Activated CD4-positive, alpha-beta T cell treated with anti-CD3 and anti-CD28 coated beads for 36 hours (primary cell): ENCODE data around the gene ZFR. TPM values are rescaled to one million over a fixed set of nuclear protein-coding genes. Genes with fewer than 3 reads are reported as not detected.
"Not testable (repeated sequence)": the region's sequence is repeated elsewhere in the genome, so short reads cannot be mapped to it uniquely, and the experiment has no call there.

Source experiments
- ATAC-seq: fragments of 200-7000 bp; cut with Tn5 transposase; one replicate; pipeline ENCODE4 v1.10.0; 2021; ENCODE audit warnings: mild to moderate bottlenecking, moderate library complexity
- CTCF ChIA-PET: fragments of 350-600 bp; sonication (Branson Sonifier 250); formaldehyde crosslinking; loops from one replicate; lab custom pipeline; 2021; ENCODE audit warnings: antibody characterized with exemption; lab: Charles Lee
- POLR2A ChIA-PET: fragments of 350-600 bp; sonication (Branson Sonifier 250); formaldehyde crosslinking; loops from one replicate; lab custom pipeline; 2021; ENCODE audit warnings: antibody characterized with exemption, inconsistent platforms; lab: Charles Lee
- DNase-seq: peaks from one replicate; pipeline ENCODE4 v3.0.0-alpha.2; 2020
- H3K27ac Mint-ChIP-seq: one replicate; pipeline ENCODE4 v1.8.0; 2021; ENCODE audit warnings: mixed read lengths
- H3K27me3 Mint-ChIP-seq: one replicate; pipeline ENCODE4 v1.8.0; 2021; ENCODE audit warnings: mixed read lengths
- H3K36me3 Mint-ChIP-seq: one replicate; pipeline ENCODE4 v1.8.0; 2021; ENCODE audit warnings: low read depth, mixed read lengths
- H3K4me1 Mint-ChIP-seq: one replicate; pipeline ENCODE4 v1.8.0; 2021; ENCODE audit warnings: mixed read lengths
- H3K4me3 Mint-ChIP-seq: one replicate; pipeline ENCODE4 v1.8.0; 2021; ENCODE audit warnings: mild to moderate bottlenecking, moderate library complexity, mixed read lengths
- H3K9me3 Mint-ChIP-seq: one replicate; pipeline ENCODE4 v1.8.0; 2021; ENCODE audit warnings: low read depth, mixed read lengths
- intact Hi-C, 2 experiments: fragments of 100-400 bp; cut with DNase I in 1 of 2; cut with micrococcal nuclease in 1 of 2; formaldehyde crosslinking; loops; one replicate each; pipeline versions ENCODE4 v1.14.2 to v1.15.1; 2022 to 2024; cut with DNase I, micrococcal nuclease
- total RNA-seq, 2 experiments: library from RNA; stranded (reverse); gene quantifications; one replicate each; pipeline ENCODE4 v1.2.3, GENCODE V29; 2021

ZFR gene
- total RNA-seq, 2 experiments from 2014 or later: 60.6 to 81.4 TPM

- no peak overlapping the region for H3K27ac Mint-ChIP-seq
- ChIA-PET CTCF (interaction anchor here (1.0 to 1.8 kb wide), 7 partner anchors 15 to 199 kb away, joined by 3 to 5 read pairs (median 3); no protein-coding TSS in a partner anchor), POLR2A (no interaction called here)
- H3K4me1 Mint-ChIP-seq: peaks cover 2% of the 10 kb centered on the region
- no peaks in the 10 kb centered on the region for H3K9me3 Mint-ChIP-seq
- H3K4me3 Mint-ChIP-seq: no peak overlapping the region
- peaks cover 44% of the 10 kb centered on the region for H3K36me3 Mint-ChIP-seq
- H3K27me3 Mint-ChIP-seq: no peaks in the 10 kb centered on the region
- intact Hi-C loops: loop anchor here in 1 of 2 experiments (10.0 kb wide), 1 partner anchor 1041 kb away; no protein-coding TSS in a partner anchor
- DNase-seq: no peak
- no peak for ATAC-seq
Measured at GRCh38 chr5:32413466-32414263, 30.9 kb downstream of the ZFR start.

GRCh38 chr5:32410630-32411029, 33.9 kb downstream of the ZFR start:
- no peak for ATAC-seq
- intact Hi-C loops: loop anchor here in 1 of 2 experiments (10.0 kb wide), 1 partner anchor 1044 kb away; no protein-coding TSS in a partner anchor
- ChIA-PET CTCF (interaction anchor here (0.6 to 1.4 kb wide), 6 partner anchors 10 to 179 kb away, joined by 3 to 4 read pairs (median 3); no protein-coding TSS in a partner anchor), POLR2A (interaction anchor here (0.7 kb wide), 1 partner anchor 1080 kb away, joined by 3 read pairs; no protein-coding TSS in a partner anchor)
- no peak overlapping the region for H3K4me3 Mint-ChIP-seq
- no peak for DNase-seq
- H3K27ac Mint-ChIP-seq: no peak overlapping the region
- no peaks in the 10 kb centered on the region for H3K9me3 Mint-ChIP-seq
- no peaks in the 10 kb centered on the region for H3K27me3 Mint-ChIP-seq
- H3K36me3 Mint-ChIP-seq: peaks cover 36% of the 10 kb centered on the region
- H3K4me1 Mint-ChIP-seq: peaks cover 2% of the 10 kb centered on the region

GRCh38 chr5:32406650-32407049, 37.9 kb downstream of the ZFR start:
- ChIA-PET CTCF (interaction anchor here (0.8 to 1.9 kb wide), 4 partner anchors 10 to 204 kb away, joined by 3 to 4 read pairs (median 4); no protein-coding TSS in a partner anchor), POLR2A (no interaction called here)
- H3K4me3 Mint-ChIP-seq: no peak overlapping the region

DNA sequence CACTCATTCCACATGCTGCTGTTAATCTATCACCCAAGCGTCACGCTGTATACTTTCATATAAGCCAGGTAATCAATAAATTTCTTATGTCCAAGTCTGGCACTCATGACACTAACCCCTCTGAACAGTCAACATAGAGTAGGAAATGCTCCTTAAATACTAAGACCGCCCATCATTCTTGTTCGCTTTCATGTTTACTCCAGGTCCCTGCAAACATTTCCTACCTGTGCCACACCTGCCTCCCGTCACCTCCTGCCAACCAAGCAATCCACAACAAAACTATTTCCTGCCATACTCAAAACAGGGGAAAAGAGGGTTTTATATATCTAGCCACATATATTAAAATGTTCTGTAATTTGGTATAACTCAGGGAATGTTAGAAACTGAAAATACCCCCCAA, 39.0 kb downstream of the ZFR start:
- H3K27ac Mint-ChIP-seq: peak overlapping the region; percentile 1
- intact Hi-C loops: no loop called here
- peaks cover 46% of the 10 kb centered on the region for H3K36me3 Mint-ChIP-seq
- ChIA-PET CTCF (interaction anchor here (0.7 to 1.2 kb wide), 2 partner anchors 15 to 75 kb away, joined by 3 read pairs; no protein-coding TSS in a partner anchor), POLR2A (interaction anchor here (0.5 kb wide), 1 partner anchor 30 kb away, joined by 4 read pairs; no protein-coding TSS in a partner anchor)
- ATAC-seq (no peak), DNase-seq (no peak)
- H3K4me3 Mint-ChIP-seq: no peak overlapping the region
- H3K9me3 Mint-ChIP-seq: no peaks in the 10 kb centered on the region
- H3K27me3 Mint-ChIP-seq: no peaks in the 10 kb centered on the region
- no peaks in the 10 kb centered on the region for H3K4me1 Mint-ChIP-seq

More at GRCh38 chr5:32406650-32407049, 37.9 kb downstream of the ZFR start:
- intact Hi-C loops: no loop called here
- Mint-ChIP-seq H3K36me3 (peaks cover 46% of the 10 kb centered on the region), H3K27me3 (no peaks in the 10 kb centered on the region), H3K4me1 (no peaks in the 10 kb centered on the region), H3K27ac (no peak overlapping the region), H3K9me3 (no peaks in the 10 kb centered on the region)
- DNase-seq: no peak
- ATAC-seq: no peak

- no peaks in the 10 kb centered on the region for H3K27me3 Mint-ChIP-seq
- CTCF ChIA-PET: no interaction called here
- H3K9me3 Mint-ChIP-seq: no peaks in the 10 kb centered on the region
- POLR2A ChIA-PET: no interaction called here
- DNase-seq: no peak
- intact Hi-C loops: no loop called here
- no peak overlapping the region for H3K27ac Mint-ChIP-seq
- ATAC-seq: no peak
- H3K36me3 Mint-ChIP-seq: peaks cover 52% of the 10 kb centered on the region
- no peaks in the 10 kb centered on the region for H3K4me1 Mint-ChIP-seq
- no peak overlapping the region for H3K4me3 Mint-ChIP-seq
Measured at GRCh38 chr5:32403760-32404159, 40.8 kb downstream of the ZFR start.

GRCh38 chr5:32400401-32400800, 44.1 kb downstream of the ZFR start:
- ATAC-seq (no peak), DNase-seq (no peak)
- POLR2A ChIA-PET: no interaction called here
- no peaks in the 10 kb centered on the region for H3K27me3 Mint-ChIP-seq
- H3K27ac Mint-ChIP-seq: no peak overlapping the region
- CTCF ChIA-PET: interaction anchor here (1.0 to 1.4 kb wide), 2 partner anchors 62 to 190 kb away, joined by 4 to 6 read pairs; no protein-coding TSS in a partner anchor
- no peaks in the 10 kb centered on the region for H3K4me1 Mint-ChIP-seq
- H3K36me3 Mint-ChIP-seq: peaks cover 59% of the 10 kb centered on the region
- no peaks in the 10 kb centered on the region for H3K9me3 Mint-ChIP-seq
- intact Hi-C loops: no loop called here
- H3K4me3 Mint-ChIP-seq: no peak overlapping the region

- H3K4me3 Mint-ChIP-seq, H3K4me1 Mint-ChIP-seq, POLR2A ChIA-PET, H3K27ac Mint-ChIP-seq, H3K9me3 Mint-ChIP-seq, intact Hi-C loops, H3K27me3 Mint-ChIP-seq, ATAC-seq, DNase-seq: not testable (repeated sequence)
- CTCF ChIA-PET: interaction anchor here (0.7 to 1.2 kb wide), 4 partner anchors 12 to 191 kb away, joined by 3 to 5 read pairs (median 4); no protein-coding TSS in a partner anchor
- H3K36me3 Mint-ChIP-seq: peaks cover 53% of the 10 kb centered on the region
Measured at GRCh38 chr5:32398754-32399153, 45.8 kb downstream of the ZFR start.

DNA sequence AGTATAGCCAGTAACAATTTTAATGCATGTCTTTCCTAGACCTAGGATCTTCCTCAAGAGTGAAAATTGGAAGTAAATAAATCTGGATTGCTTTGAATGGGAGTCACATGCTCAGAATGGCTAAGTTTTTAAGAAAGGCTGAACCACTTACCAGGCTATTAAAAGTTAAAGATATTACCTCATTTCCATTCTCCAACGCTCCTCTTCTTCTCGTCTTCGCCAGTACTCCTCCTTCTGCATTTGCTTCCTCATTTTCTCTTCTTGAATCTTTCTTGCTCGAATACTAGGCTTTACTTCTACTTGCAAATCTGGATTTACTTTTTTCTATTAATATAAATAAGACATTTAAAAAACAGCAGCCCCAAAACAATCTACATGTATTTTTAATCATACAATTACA, 49.6 kb downstream of the ZFR start:
- DNase-seq (no peak), ATAC-seq (no peak)
- intact Hi-C loops: no loop called here
- Mint-ChIP-seq H3K4me3 (no peak overlapping the region), H3K27me3 (no peaks in the 10 kb centered on the region), H3K36me3 (peaks cover 36% of the 10 kb centered on the region), H3K4me1 (no peaks in the 10 kb centered on the region), H3K9me3 (no peaks in the 10 kb centered on the region), H3K27ac (no peak overlapping the region)
- CTCF ChIA-PET: no interaction called here
- POLR2A ChIA-PET: no interaction called here

DNA sequence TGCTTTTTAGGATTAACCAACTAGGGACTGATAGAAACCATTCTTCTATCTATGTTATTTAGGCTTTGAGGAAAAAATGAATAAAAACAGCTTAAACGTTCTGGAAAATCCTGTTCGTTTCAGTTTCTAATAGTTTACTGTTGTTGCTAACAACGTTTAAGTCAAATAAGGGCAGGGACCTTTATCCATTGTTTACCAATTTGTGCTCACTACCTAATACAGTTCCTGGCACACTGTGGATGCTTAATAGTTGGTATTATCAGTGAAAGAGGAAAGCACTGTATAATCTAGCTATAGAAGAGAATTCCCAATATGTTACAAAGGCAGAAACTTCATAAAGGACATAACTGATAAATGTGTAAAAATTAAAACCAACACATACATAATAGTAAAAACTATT, 52.5 kb downstream of the ZFR start:
- CTCF ChIA-PET: interaction anchor here (1.0 kb wide), 1 partner anchor 583 kb away, joined by 3 read pairs; no protein-coding TSS in a partner anchor
- no peaks in the 10 kb centered on the region for H3K9me3 Mint-ChIP-seq
- peaks cover 33% of the 10 kb centered on the region for H3K36me3 Mint-ChIP-seq

GRCh38 chr5:32390819-32391591, 53.5 kb downstream of the ZFR start:
- no peak overlapping the region for H3K4me3 Mint-ChIP-seq
- no peaks in the 10 kb centered on the region for H3K27me3 Mint-ChIP-seq
- intact Hi-C loops: no loop called here
- peaks cover 31% of the 10 kb centered on the region for H3K36me3 Mint-ChIP-seq
- ChIA-PET POLR2A (no interaction called here), CTCF (no interaction called here)
- peaks cover 11% of the 10 kb centered on the region for H3K4me1 Mint-ChIP-seq
- no peaks in the 10 kb centered on the region for H3K9me3 Mint-ChIP-seq
- peak overlapping the region; percentile 3 for H3K27ac Mint-ChIP-seq
- no peak for DNase-seq
- no peak for ATAC-seq

More for the DNA sequence above, 52.5 kb downstream of the ZFR start:
- POLR2A ChIA-PET: no interaction called here
- peaks cover 11% of the 10 kb centered on the region for H3K4me1 Mint-ChIP-seq
- intact Hi-C loops: no loop called here
- no peaks in the 10 kb centered on the region for H3K27me3 Mint-ChIP-seq
- no peak overlapping the region for H3K27ac Mint-ChIP-seq
- DNase-seq (no peak), ATAC-seq (no peak)
- H3K4me3 Mint-ChIP-seq: no peak overlapping the region
